SK-N-SH (cell line): ENCODE results near the gene CHKB. TPM values are rescaled to one million over a fixed set of nuclear protein-coding genes. Genes with fewer than 3 reads are reported as not detected.

Source experiments
- CTCF ChIA-PET: fragments of 300-600, 350-600 bp; formaldehyde crosslinking; extraction: SDS; loops from one replicate; lab custom pipeline; 2021; lab: Yijun Ruan, JAX
- POLR2A ChIA-PET: fragments of 350-600 bp; sonication (Branson Sonifier 250); formaldehyde crosslinking; extraction: SDS; loops from one replicate; lab custom pipeline; 2020; ENCODE audit warnings: antibody characterized with exemption, inconsistent platforms; lab: Yijun Ruan, JAX
- DNase-seq: peaks from one replicate; pipeline ENCODE4 v3.0.0; 2012
- H2AFZ ChIP-seq: fragments of 200-600 bp; sonication (generic); 2 replicates; pipeline ENCODE4 v1.8.1; 2016; ENCODE audit warnings: antibody characterized with exemption, mild to moderate bottlenecking, low read depth
- H3F3A ChIP-seq: fragments of 200-600 bp; sonication (generic); replicated peaks from 2 replicates; pipeline ENCODE3; 2016; ENCODE audit warnings: antibody characterized with exemption, mild to moderate bottlenecking; ENCODE audit not compliant: insufficient read depth
- H3K27ac ChIP-seq, 2 experiments: fragments of 200-500 bp in 1 of 2; fragments of 200-600 bp in 1 of 2; sonication (Bioruptor generic) in 1 of 2; sonication (generic), shearing (Covaris generic) in 1 of 2; 2 replicates each; pipeline versions ENCODE4 v1.5.1 to v1.6.1; 2014 to 2016; ENCODE audit warnings: low read depth in 2 of 2, inconsistent platforms in 1 of 2, low read length in 1 of 2, mild to moderate bottlenecking in 1 of 2, mixed read lengths in 1 of 2
- H3K27me3 ChIP-seq: fragments of 200-600 bp; sonication (generic), shearing (Covaris generic); 2 replicates; pipeline ENCODE4 v1.6.1; 2016; ENCODE audit warnings: mixed run types; ENCODE audit not compliant: insufficient read depth
- H3K36me3 ChIP-seq, 2 experiments: fragments of 200-500 bp in 1 of 2; fragments of 200-600 bp in 1 of 2; sonication (Bioruptor generic) in 1 of 2; sonication (generic) in 1 of 2; replicated peaks in 1 of 2; 2 replicates each; pipeline versions ENCODE3 to v1.5.1; 2014 to 2016; ENCODE audit warnings: low read length in 1 of 2, mild to moderate bottlenecking in 1 of 2; ENCODE audit not compliant: insufficient read depth in 2 of 2, control insufficient read depth in 1 of 2
- H3K4me1 ChIP-seq, 2 experiments: fragments of 200-500 bp in 1 of 2; fragments of 200-600 bp in 1 of 2; sonication (Bioruptor generic) in 1 of 2; sonication (generic), shearing (Covaris generic) in 1 of 2; 2 replicates each; pipeline versions ENCODE4 v1.5.1 to v1.6.1; 2014 to 2016; ENCODE audit warnings: low read depth in 1 of 2, low read length in 1 of 2, mixed run types in 1 of 2; ENCODE audit not compliant: insufficient read depth in 2 of 2, control insufficient read depth in 1 of 2
- H3K4me2 ChIP-seq: fragments of 200-600 bp; sonication (generic), shearing (Covaris generic); 2 replicates; pipeline ENCODE4 v1.6.1; 2017; ENCODE audit warnings: mixed run types
- H3K4me3 ChIP-seq, 2 experiments: fragments of 200-500 bp in 1 of 2; fragments of 200-600 bp in 1 of 2; sonication (Bioruptor generic) in 1 of 2; sonication (generic), shearing (Covaris generic) in 1 of 2; 2 replicates each; pipeline versions ENCODE4 v1.5.1 to v1.8.1; 2014 to 2016; ENCODE audit warnings: low read depth in 2 of 2, inconsistent platforms in 1 of 2, low read length in 1 of 2, mild to moderate bottlenecking in 1 of 2, mixed read lengths in 1 of 2, moderate library complexity in 1 of 2
- H3K79me2 ChIP-seq: fragments of 200-600 bp; sonication (generic); 2 replicates; pipeline ENCODE4 v1.8.1; 2017; ENCODE audit warnings: mild to moderate bottlenecking; ENCODE audit not compliant: insufficient read depth
- H3K9ac ChIP-seq: fragments of 200-600 bp; sonication (generic); 2 replicates; pipeline ENCODE4 v1.6.1; 2017; ENCODE audit warnings: mixed run types
- H3K9me2 ChIP-seq: fragments of 200-600 bp; sonication (generic); 2 replicates; pipeline ENCODE4 v1.6.1; 2017; ENCODE audit warnings: mixed run types
- H3K9me3 ChIP-seq: fragments of 200-600 bp; sonication (generic); 2 replicates; pipeline ENCODE4 v1.6.1; 2017; ENCODE audit warnings: mixed run types, mild to moderate bottlenecking, moderate library complexity
- H4K20me1 ChIP-seq: fragments of 200-600 bp; sonication (generic); 2 replicates; pipeline ENCODE4 v1.6.1; 2017; ENCODE audit warnings: mild to moderate bottlenecking, mixed run types; ENCODE audit not compliant: insufficient read depth
- ELF1 ChIP-seq: IDR thresholded peaks from 2 replicates; pipeline ENCODE4 v1.4.0; 2012
- FOXJ3 ChIP-seq: sonication (generic); formaldehyde crosslinking; IDR thresholded peaks from 2 replicates; pipeline ENCODE4 v1.5.1; 2020; ENCODE audit warnings: mild to moderate bottlenecking, missing genetic modification reagents
- GABPA ChIP-seq: IDR thresholded peaks from 2 replicates; pipeline ENCODE4 v1.4.0; 2012; ENCODE audit warnings: low read depth, mild to moderate bottlenecking
- RCOR1 ChIP-seq: fragments of 150-350 bp; IDR thresholded peaks from 2 replicates; pipeline ENCODE4 v1.6.1; 2017; ENCODE audit warnings: antibody characterized with exemption, low read length
- RFX5 ChIP-seq: IDR thresholded peaks from 2 replicates; pipeline ENCODE4 v1.6.1; 2012; ENCODE audit warnings: mild to moderate bottlenecking, improper control_type of control experiment, low read length
- RXRA ChIP-seq: IDR thresholded peaks from 2 replicates; pipeline ENCODE4 v1.4.0; 2012; ENCODE audit warnings: low read depth, mild to moderate bottlenecking, borderline replicate concordance
- TAF1 ChIP-seq: IDR thresholded peaks from 2 replicates; pipeline ENCODE4 v1.6.1; 2012; ENCODE audit warnings: low read depth, mild to moderate bottlenecking, low read length, moderate library complexity, borderline replicate concordance
- TCF12 ChIP-seq: IDR thresholded peaks from 2 replicates; pipeline ENCODE4 v1.4.0; 2012
- WGBS: methylation state at CpG from one replicate; pipeline ENCODE4 v1.1.6; 2017; ENCODE audit warnings: low lambda C conversion rate; 5-methylcytosine and 5-hydroxymethylcytosine counted together
- polyA plus RNA-seq, 3 experiments: library from polyadenylated mRNA; depleted of rRNA; stranded (reverse); fragments of >200 nt; gene quantifications; 2 replicates each; pipeline ENCODE4 v1.2.3, GENCODE V29; 2012
- TF ChIP-seq, protein P1 (sequence below): fragments of 150-350 bp; IDR thresholded peaks from 2 replicates; pipeline ENCODE4 v1.6.1; 2016; ENCODE audit warnings: mild to moderate bottlenecking, low read depth, low read length

CHKB gene
- polyA plus RNA-seq, 1 of the 3 experiments (the other 2 are of a cell fraction), result 39.6 TPM

DNA sequence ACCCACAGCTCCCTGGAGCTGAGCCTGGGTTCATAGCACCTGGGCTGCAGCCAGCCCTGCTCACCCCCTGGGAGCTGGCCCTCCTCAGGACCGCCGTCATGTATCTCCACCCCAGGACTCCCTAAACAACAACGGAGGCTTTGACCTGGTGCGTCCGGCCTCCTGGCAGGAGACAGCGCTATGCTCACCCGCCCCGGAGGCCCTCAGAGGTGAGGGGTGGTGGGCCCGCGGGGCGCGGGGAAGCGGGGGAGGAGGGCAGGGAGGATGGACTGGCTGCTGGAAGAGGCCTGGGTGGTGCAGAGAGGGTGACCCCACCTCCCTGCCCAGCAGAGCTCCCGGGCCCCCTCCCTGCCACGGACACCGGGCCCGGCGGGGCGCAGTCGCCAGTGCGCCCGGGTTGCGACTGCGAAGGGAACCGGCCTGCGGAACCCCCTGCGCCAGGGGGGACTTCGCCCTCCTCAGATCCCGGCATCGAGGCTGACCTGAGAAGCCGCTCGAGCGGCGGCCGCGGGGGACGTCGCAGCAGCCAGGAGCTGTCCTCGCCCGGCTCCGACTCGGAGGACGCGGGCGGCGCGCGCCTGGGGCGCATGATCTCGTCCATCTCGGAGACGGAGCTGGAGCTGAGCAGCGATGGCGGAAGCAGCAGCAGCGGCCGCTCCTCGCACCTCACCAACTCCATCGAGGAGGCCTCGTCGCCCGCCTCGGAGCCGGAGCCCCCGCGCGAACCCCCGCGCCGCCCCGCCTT lies 21.0 kb upstream of the CHKB start:
- no peaks in the 10 kb centered on the region for H3K9me2 ChIP-seq
- H3F3A ChIP-seq, result no peaks in the 10 kb centered on the region
- no peak overlapping the region for H3K9ac ChIP-seq
- no peaks in the 10 kb centered on the region for H3K79me2 ChIP-seq
- TF ChIP-seq FOXJ3 (CRISPR knock-in tag), result no peak
- TF ChIP-seq RFX5, result no peak
- H3K4me1 ChIP-seq, result peaks cover 0 to 10% of the 10 kb centered on the region in 2 experiments; a peak in 1 of 4 replicates
- H3K4me3 ChIP-seq, result no peak overlapping the region
- WGBS, result 98% methylated on average over 25 of the region's 70 CpGs
- H3K9me3 ChIP-seq, result no peaks in the 10 kb centered on the region
- no peak overlapping the region for H3K27ac ChIP-seq
- no peaks in the 10 kb centered on the region for H3K36me3 ChIP-seq
- H2AFZ ChIP-seq, result no peak overlapping the region
- no peak overlapping the region for H3K4me2 ChIP-seq
- POLR2A ChIA-PET, result interaction anchor here (0.7 kb wide), 1 partner anchor 9 kb away, joined by 3 read pairs; no protein-coding TSS in a partner anchor
- no peaks in the 10 kb centered on the region for H3K27me3 ChIP-seq
- CTCF ChIA-PET, result interaction anchor here (1.1 to 2.4 kb wide), 2 partner anchors 16 to 40 kb away, joined by 4 to 17 read pairs; partner anchors contain the start of gene SYCE3
- no peak for DNase-seq
- no peaks in the 10 kb centered on the region for H4K20me1 ChIP-seq

DNA sequence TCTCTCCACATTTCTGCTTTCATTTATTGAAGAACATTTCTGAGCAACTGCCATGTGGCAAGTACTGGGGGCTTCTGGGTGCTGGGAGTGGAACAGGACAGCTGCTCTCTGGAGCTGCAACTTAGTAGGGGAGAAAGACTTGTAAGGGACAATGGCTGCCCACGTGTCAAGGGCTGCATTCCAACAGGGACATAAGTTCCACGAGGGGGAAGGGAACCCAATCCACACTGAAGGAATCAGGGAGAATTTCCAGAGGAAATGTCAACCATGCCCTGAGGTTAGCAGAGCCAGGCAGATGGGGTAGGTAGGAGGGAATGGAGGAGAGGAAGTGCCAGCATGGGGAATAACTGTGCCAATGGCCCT lies 19.7 kb upstream of the CHKB start:
- Histone ChIP-seq H3K27ac (no peak overlapping the region; a peak in 1 of 4 replicates), H3K9ac (no peak overlapping the region), H3K79me2 (no peaks in the 10 kb centered on the region), H3K4me2 (no peak overlapping the region), H3K36me3 (no peaks in the 10 kb centered on the region), H3K4me3 (no peak overlapping the region), H3K27me3 (no peaks in the 10 kb centered on the region), H3K9me3 (no peaks in the 10 kb centered on the region), H3F3A (no peaks in the 10 kb centered on the region), H3K9me2 (no peaks in the 10 kb centered on the region), H3K4me1 (peaks cover 0 to 10% of the 10 kb centered on the region in 2 experiments; a peak in 1 of 4 replicates), H4K20me1 (no peaks in the 10 kb centered on the region), H2AFZ (no peak overlapping the region)
- DNase-seq, result no peak
- TF ChIP-seq, protein P1, sequence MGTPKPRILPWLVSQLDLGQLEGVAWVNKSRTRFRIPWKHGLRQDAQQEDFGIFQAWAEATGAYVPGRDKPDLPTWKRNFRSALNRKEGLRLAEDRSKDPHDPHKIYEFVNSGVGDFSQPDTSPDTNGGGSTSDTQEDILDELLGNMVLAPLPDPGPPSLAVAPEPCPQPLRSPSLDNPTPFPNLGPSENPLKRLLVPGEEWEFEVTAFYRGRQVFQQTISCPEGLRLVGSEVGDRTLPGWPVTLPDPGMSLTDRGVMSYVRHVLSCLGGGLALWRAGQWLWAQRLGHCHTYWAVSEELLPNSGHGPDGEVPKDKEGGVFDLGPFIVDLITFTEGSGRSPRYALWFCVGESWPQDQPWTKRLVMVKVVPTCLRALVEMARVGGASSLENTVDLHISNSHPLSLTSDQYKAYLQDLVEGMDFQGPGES, result no peak
- no peak for TF ChIP-seq TCF12
- TF ChIP-seq FOXJ3 (CRISPR knock-in tag), result no peak
- no peak for TF ChIP-seq RXRA
- TF ChIP-seq GABPA, result no peak
- no peak for TF ChIP-seq TAF1
- TF ChIP-seq ELF1, result no peak
- TF ChIP-seq RCOR1, result no peak
- ChIA-PET POLR2A (interaction anchor here (1.1 to 1.5 kb wide), 4 partner anchors 11 to 77 kb away, joined by 3 to 7 read pairs (median 5); partner anchors contain the start of genes SCO2 and SYCE3), CTCF (interaction anchor here (1.0 to 2.4 kb wide), 6 partner anchors 11 to 328 kb away, joined by 3 to 17 read pairs (median 3); partner anchors contain the start of genes ARSA and SYCE3)
- 79% methylated on average over 2 of the region's 2 CpGs for WGBS
